ENCODE results near the gene THBS2.

DNA sequence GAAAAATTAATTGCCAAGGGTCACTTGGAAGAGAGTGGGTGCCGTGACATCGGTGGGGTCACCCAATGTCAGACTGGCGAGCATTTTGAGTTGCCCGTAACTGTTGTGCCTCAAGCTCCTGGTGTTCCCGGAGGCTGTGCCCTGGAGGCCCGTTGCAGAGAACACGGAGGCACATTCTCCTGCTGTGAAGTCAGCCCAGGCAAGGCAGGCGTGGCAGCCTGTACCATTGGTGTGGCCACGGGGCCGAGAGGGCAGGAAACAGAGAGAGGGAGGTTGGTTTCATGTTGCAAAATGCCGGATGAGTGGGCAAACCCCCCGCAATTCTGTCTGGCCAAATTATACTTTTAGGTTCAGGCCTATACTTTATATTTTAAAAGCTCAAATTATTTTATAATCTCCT is 81.2 kb downstream of the THBS2 start:
- TF ChIP-seq POLR2A (IDR thresholded peaks at IDR 0.05; ENCODE audit: low read depth, low read length): no peak
- TF ChIP-seq POLR2AphosphoS5 (IDR thresholded peaks at IDR 0.05; ENCODE audit: low read depth, low read length): no peak
- TF ChIP-seq TAF1 (IDR thresholded peaks at IDR 0.05; ENCODE audit: low read depth, low read length): no peak
- no peak for TF ChIP-seq SPI1 (IDR thresholded peaks at IDR 0.05; ENCODE audit: low read depth, low read length)
- no peak for TF ChIP-seq POU2F2 (IDR thresholded peaks at IDR 0.05; ENCODE audit: low read depth, low read length)
- no peak for TF ChIP-seq PAX5 (IDR thresholded peaks at IDR 0.05; ENCODE audit: insufficient read depth, low read length, severe bottlenecking)
